OCI-LY3 (cell line): ENCODE results near the gene KRTAP4-8.
"Not testable (repeated sequence)": the region's sequence is repeated elsewhere in the genome, so short reads cannot be mapped to it uniquely, and the experiment has no call there.

Source experiments
- H2AFZ ChIP-seq: fragments of 200-600, 300-600 bp; shearing (Covaris generic); 2 replicates; pipeline ENCODE4 v1.6.0; 2014; ENCODE audit warnings: antibody characterized with exemption, low read depth, low read length
- H3K27ac ChIP-seq: fragments of 200-600, 300-600 bp; sonication (generic); 2 replicates; pipeline ENCODE4 v1.5.1; 2014; ENCODE audit warnings: mild to moderate bottlenecking, low read length, moderate library complexity, mixed read lengths
- H3K27me3 ChIP-seq: fragments of 200-600, 300-600 bp; sonication (generic); 2 replicates; pipeline ENCODE4 v1.6.1; 2014; ENCODE audit warnings: low read depth, low read length, mixed read lengths
- H3K36me3 ChIP-seq: fragments of 200-600, 300-600 bp; sonication (generic); replicated peaks from 2 replicates; pipeline ENCODE3; 2014; ENCODE audit warnings: low read depth, low read length, mixed read lengths
- H3K4me1 ChIP-seq: fragments of 300-600, 200-600 bp; sonication (generic); 2 replicates; pipeline ENCODE4 v1.6.1; 2014; ENCODE audit warnings: low read length, mixed read lengths
- H3K4me2 ChIP-seq: fragments of 200-600, 300-600 bp; sonication (generic); 2 replicates; pipeline ENCODE4 v1.6.1; 2014; ENCODE audit warnings: low read length, mixed read lengths
- H3K4me3 ChIP-seq: fragments of 300-600, 200-600 bp; sonication (generic); 2 replicates; pipeline ENCODE4 v1.5.1; 2014; ENCODE audit warnings: antibody characterized with exemption, mild to moderate bottlenecking, low read length, moderate library complexity
- H3K79me2 ChIP-seq: fragments of 300-600, 200-600 bp; shearing (Covaris generic); 2 replicates; pipeline ENCODE4 v1.6.1; 2014; ENCODE audit warnings: mild to moderate bottlenecking, low read length, mixed read lengths
- H3K9ac ChIP-seq: fragments of 300-600, 200-600 bp; shearing (Covaris generic); 2 replicates; pipeline ENCODE4 v1.6.0; 2014; ENCODE audit warnings: mild to moderate bottlenecking, low read length, moderate library complexity
- H3K9me3 ChIP-seq: fragments of 200-600, 300-600 bp; shearing (Covaris generic); 2 replicates; pipeline ENCODE4 v1.6.1; 2014; ENCODE audit warnings: low read length, mixed read lengths; ENCODE audit not compliant: insufficient read depth
- H4K20me1 ChIP-seq: fragments of 200-600, 300-600 bp; sonication (generic); 2 replicates; pipeline ENCODE4 v1.6.1; 2016; ENCODE audit warnings: low read length, mixed read lengths; ENCODE audit not compliant: insufficient read depth
- CTCF ChIP-seq: fragments of 200-600, 300-600 bp; sonication (generic); IDR thresholded peaks from 2 replicates; pipeline ENCODE4 v1.5.1; 2014; ENCODE audit warnings: antibody characterized with exemption, low read length, low read depth
- EZH2phosphoT487 ChIP-seq: fragments of 200-600 bp; shearing (Covaris generic); IDR thresholded peaks from 2 replicates; pipeline ENCODE4 v1.6.1; 2018; ENCODE audit warnings: antibody characterized with exemption, mixed run types, low read depth

The KRTAP4-8 gene

DNA sequence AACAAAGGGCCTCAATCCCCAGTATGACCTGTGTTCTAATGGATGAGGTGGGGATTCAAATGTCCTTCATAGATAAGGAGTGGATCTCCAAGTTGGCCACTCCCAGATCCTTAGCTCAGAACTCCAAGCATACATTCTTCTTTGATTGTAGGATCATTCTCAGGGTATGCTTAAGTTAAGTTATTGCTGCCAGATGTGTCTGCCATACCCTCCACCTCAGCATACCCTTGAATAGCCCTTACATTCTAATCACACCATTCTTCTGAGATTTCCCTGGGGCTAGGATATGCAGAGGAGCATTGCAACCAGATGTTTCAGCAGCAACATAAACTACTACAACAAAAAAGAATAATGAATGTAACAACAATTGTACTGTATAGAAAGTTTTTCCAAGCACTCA lies 30.7 kb downstream of the KRTAP4-8 start:
- H2AFZ ChIP-seq, result no peak overlapping the region
- H3K27me3 ChIP-seq, result peaks cover 3% of the 10 kb centered on the region
- no peaks in the 10 kb centered on the region for H3K79me2 ChIP-seq
- no peak overlapping the region for H3K4me2 ChIP-seq
- no peak overlapping the region for H3K4me3 ChIP-seq
- no peak overlapping the region for H3K27ac ChIP-seq
- no peak for TF ChIP-seq EZH2phosphoT487
- no peak for TF ChIP-seq CTCF
- H4K20me1 ChIP-seq, result no peaks in the 10 kb centered on the region
- no peaks in the 10 kb centered on the region for H3K36me3 ChIP-seq
- no peaks in the 10 kb centered on the region for H3K4me1 ChIP-seq
- H3K9me3 ChIP-seq, result no peaks in the 10 kb centered on the region
- H3K9ac ChIP-seq, result no peak overlapping the region

DNA sequence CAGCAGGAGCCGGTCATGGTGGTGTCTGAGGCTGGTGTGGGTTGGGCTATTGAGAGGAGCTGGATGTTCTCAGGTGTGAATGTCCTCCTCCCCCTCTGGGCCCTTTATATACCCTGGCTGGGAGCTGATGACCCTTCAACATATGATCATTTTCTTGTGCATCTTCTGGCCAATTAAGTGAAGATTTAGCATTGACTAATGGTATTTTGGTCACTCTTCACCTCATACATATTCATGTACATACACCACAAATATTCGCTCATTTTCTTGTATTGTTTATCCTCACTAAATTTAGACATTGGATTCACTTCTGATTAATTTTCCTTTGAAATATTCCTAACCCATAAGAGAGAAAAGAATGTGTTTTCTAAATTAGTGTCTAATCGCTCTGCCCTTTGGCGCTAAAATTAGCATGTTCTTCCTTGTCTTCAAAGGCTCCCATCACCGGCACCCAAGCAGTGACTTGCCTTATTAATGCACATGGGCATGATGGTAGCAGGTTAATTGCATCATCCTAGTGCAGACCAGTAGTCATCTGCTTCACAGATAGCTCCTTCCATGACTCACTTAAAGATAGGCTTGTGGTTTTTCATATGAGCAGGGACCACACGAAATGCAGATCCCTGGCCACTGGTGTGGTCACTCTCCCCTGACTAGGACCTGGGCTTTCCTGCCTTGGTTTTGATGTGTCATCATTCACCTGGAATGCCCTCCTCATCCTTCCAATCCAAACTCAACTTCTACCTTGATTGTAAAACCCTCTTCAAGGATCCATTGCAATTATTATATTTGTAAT lies 31.9 kb downstream of the KRTAP4-8 start, which contains the start of gene KRTAP2-4:
TSS of gene KRTAP2-4 (minus strand) at position 51 of the 796 bp plus-strand sequence. CDS start at position 17, 34 bp downstream.
- TF ChIP-seq CTCF (no peak), EZH2phosphoT487 (no peak)
- Histone ChIP-seq H3K27me3 (peaks cover 15% of the 10 kb centered on the region), H3K9me3 (no peaks in the 10 kb centered on the region), H3K9ac (no peak within 1 kb of the TSS), H4K20me1 (no peaks in the 10 kb centered on the region), H3K79me2 (no peaks in the 10 kb centered on the region), H3K27ac (no peak within 1 kb of the TSS), H3K4me2 (no peak within 1 kb of the TSS), H2AFZ (no peak within 1 kb of the TSS), H3K36me3 (no peaks in the 10 kb centered on the region), H3K4me3 (no peak within 1 kb of the TSS), H3K4me1 (no peaks in the 10 kb centered on the region)

DNA sequence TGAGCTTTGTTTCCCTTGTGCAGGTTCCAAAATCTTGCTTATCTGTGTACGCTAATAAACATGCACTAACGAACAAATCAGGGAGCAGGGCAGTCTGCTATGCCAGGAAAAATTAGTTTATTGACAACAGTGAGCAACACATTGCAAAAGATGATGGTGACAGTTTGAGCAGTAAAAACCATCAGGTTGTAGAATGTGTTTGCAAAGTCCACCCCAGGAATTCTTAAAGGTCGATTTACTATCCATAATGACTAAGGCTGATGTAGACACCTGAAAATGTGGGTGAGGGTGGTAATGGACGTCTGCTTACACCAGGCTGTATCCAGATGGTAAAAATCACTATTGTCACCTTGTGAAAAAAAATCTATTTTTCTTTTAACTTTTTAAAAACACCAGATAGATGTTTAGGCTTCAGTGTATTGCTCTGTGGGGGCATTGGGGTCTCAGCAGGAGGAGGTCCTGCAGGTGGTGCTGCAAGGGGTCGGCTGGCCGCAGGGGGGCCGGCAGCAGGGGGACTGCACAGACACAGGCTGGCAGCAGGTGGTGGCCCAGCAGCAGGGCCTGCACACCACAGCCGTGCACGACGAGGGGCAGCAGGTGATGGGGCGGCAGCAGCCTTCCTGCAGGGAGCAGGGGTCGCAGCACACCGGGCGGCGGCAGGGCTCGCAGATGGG lies 32.8 kb downstream of the KRTAP4-8 start:
- H3K79me2 ChIP-seq, H4K20me1 ChIP-seq, H3K4me2 ChIP-seq, H3K9ac ChIP-seq, H2AFZ ChIP-seq, H3K9me3 ChIP-seq, H3K27ac ChIP-seq, H3K4me1 ChIP-seq, H3K4me3 ChIP-seq, H3K36me3 ChIP-seq: not testable (repeated sequence)
- H3K27me3 ChIP-seq, result peaks cover 23% of the 10 kb centered on the region

DNA sequence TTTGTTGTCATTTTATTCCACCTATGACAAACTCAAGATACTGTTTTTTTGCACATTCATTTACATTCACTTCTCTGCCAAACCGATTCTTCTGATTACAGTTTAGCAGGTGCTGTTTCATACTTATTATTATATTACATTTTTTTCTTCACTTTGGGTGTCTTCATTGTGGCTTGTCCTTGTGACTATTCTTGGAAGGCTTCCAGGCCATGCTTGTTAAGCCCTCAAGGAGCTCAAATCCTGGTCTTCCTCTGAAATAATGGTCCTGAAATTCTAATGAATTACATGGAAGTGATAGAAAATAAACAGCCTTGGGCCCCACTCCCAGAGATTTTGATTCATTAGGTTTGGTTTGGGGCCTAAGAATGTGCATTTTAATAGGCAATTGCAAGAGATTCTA lies 33.6 kb downstream of the KRTAP4-8 start:
- Histone ChIP-seq H3K27ac (no peak overlapping the region), H3K4me3 (no peak overlapping the region), H3K36me3 (no peaks in the 10 kb centered on the region), H3K4me2 (no peak overlapping the region), H4K20me1 (no peaks in the 10 kb centered on the region), H3K27me3 (peaks cover 23% of the 10 kb centered on the region), H2AFZ (no peak overlapping the region), H3K9me3 (no peaks in the 10 kb centered on the region), H3K4me1 (no peaks in the 10 kb centered on the region), H3K9ac (no peak overlapping the region), H3K79me2 (no peaks in the 10 kb centered on the region)
- no peak for TF ChIP-seq CTCF
- TF ChIP-seq EZH2phosphoT487, result no peak
